ENCODE data around the gene IDUA.
"Not testable (repeated sequence)": the region's sequence is repeated elsewhere in the genome, so short reads cannot be mapped to it uniquely, and the experiment has no call there.

IDUA gene

GRCh38 chr4:967113-968104 lies 19.4 kb upstream of the IDUA start:
- DNase-seq (ENCODE audit: low read depth), result no peak

GRCh38 chr4:968221-968620 lies 18.6 kb upstream of the IDUA start:
- no peak for DNase-seq (ENCODE audit: low read depth)

GRCh38 chr4:968621-969394 lies 18.0 kb upstream of the IDUA start:
- no peak for DNase-seq (ENCODE audit: low read depth)

GRCh38 chr4:970046-970745 lies 16.6 kb upstream of the IDUA start:
- DNase-seq (ENCODE audit: low read depth), result no peak

- no peak for DNase-seq (ENCODE audit: low read depth)
Observed at GRCh38 chr4:970854-971520, 15.9 kb upstream of the IDUA start.

GRCh38 chr4:971666-972500 lies 15.0 kb upstream of the IDUA start:
- no peak for DNase-seq (ENCODE audit: low read depth)

- DNase-seq (ENCODE audit: low read depth), result no peak
Observed at GRCh38 chr4:972651-973424, 14.0 kb upstream of the IDUA start.

- peak; percentile 70 for DNase-seq (ENCODE audit: low read depth)
Observed at GRCh38 chr4:973431-974397, 13.1 kb upstream of the IDUA start, which contains the start of gene DGKQ. DGKQ (minus strand) TSS chr4:973569; CDS start chr4:973482, 87 bp downstream.

GRCh38 chr4:974668-975067 lies 12.2 kb upstream of the IDUA start:
- no peak for DNase-seq (ENCODE audit: low read depth)

GRCh38 chr4:976016-976415 lies 10.8 kb upstream of the IDUA start:
- DNase-seq (ENCODE audit: low read depth), result not testable (repeated sequence)

- DNase-seq (ENCODE audit: low read depth), result no peak
Observed at GRCh38 chr4:978957-979701, 7.7 kb upstream of the IDUA start.

- DNase-seq (ENCODE audit: low read depth), result no peak
Observed at GRCh38 chr4:982291-982690, 4.6 kb upstream of the IDUA start.

GRCh38 chr4:982814-983213 lies 4.0 kb upstream of the IDUA start:
- DNase-seq (ENCODE audit: low read depth), result no peak

GRCh38 chr4:984336-985054 lies 2.3 kb upstream of the IDUA start:
- DNase-seq (ENCODE audit: low read depth), result no peak

GRCh38 chr4:985123-985830 lies 1.6 kb upstream of the IDUA start:
- peak; percentile 54 for DNase-seq (ENCODE audit: low read depth)

- no peak for DNase-seq (ENCODE audit: low read depth)
Observed at GRCh38 chr4:986428-986878, 391 bp upstream of the IDUA start.

Measured in stimulated activated CD8-positive, alpha-beta memory T cell treated with anti-CD3 and anti-CD28 coated beads, Interleukin-7, amount 100 ng/mL, for 24 hours (primary cell).